Stimulated activated CD4-positive, alpha-beta T cell treated with anti-CD3 and anti-CD28 coated beads, Interleukin-12 subunit alpha, Interleukin-12 subunit beta, amount 100 ng/mL, for 24 hours (primary cell): ENCODE data around the gene DRICH1.
"Not testable (repeated sequence)": the region's sequence is repeated elsewhere in the genome, so short reads cannot be mapped to it uniquely, and the experiment has no call there.

Experiments
- DNase-seq, 2 experiments: peaks; one replicate each; pipeline ENCODE4 v3.0.0-alpha.2; 2020; ENCODE audit warnings: low read depth in 2 of 2

The DRICH1 gene

GRCh38 chr22:23598805-23599518 is 33.2 kb downstream of the DRICH1 start:
- DNase-seq = no peak

- not testable (repeated sequence) for DNase-seq
Observed at GRCh38 chr22:23597576-23598268, 34.4 kb downstream of the DRICH1 start.

- DNase-seq = not testable (repeated sequence)
Observed at GRCh38 chr22:23595904-23596303, 36.2 kb downstream of the DRICH1 start.

- no peak for DNase-seq
Observed at GRCh38 chr22:23591846-23592245, 40.3 kb downstream of the DRICH1 start.

- DNase-seq = peak; percentile 13 to 45
Observed at GRCh38 chr22:23591201-23591791, 40.8 kb downstream of the DRICH1 start.

- no peak for DNase-seq
Observed at GRCh38 chr22:23583836-23584235, 48.3 kb downstream of the DRICH1 start.

GRCh38 chr22:23583153-23583552 is 49.0 kb downstream of the DRICH1 start:
- DNase-seq = no peak

- DNase-seq = no peak
Observed at GRCh38 chr22:23581260-23581650, 50.9 kb downstream of the DRICH1 start.

GRCh38 chr22:23580576-23581259 is 51.4 kb downstream of the DRICH1 start:
- DNase-seq = no peak

GRCh38 chr22:23579870-23580575 is 52.1 kb downstream of the DRICH1 start, which contains the start of gene IGLL1:
Gene IGLL1 (minus strand): TSS chr22:23580290. CDS start chr22:23580190, 100 bp downstream.
- DNase-seq = no peak

GRCh38 chr22:23579280-23579679 is 52.8 kb downstream of the DRICH1 start:
- DNase-seq = no peak

GRCh38 chr22:23578306-23578705 is 53.8 kb downstream of the DRICH1 start:
- DNase-seq = no peak

GRCh38 chr22:23576681-23577080 is 55.4 kb downstream of the DRICH1 start:
- no peak for DNase-seq

GRCh38 chr22:23575601-23576000 is 56.5 kb downstream of the DRICH1 start:
- no peak for DNase-seq

GRCh38 chr22:23574877-23575276 is 57.2 kb downstream of the DRICH1 start:
- DNase-seq = no peak

GRCh38 chr22:23574371-23574811 is 57.7 kb downstream of the DRICH1 start:
- DNase-seq = no peak

- not testable (repeated sequence) for DNase-seq
Observed at GRCh38 chr22:23573701-23574235, 58.4 kb downstream of the DRICH1 start.

- not testable (repeated sequence) for DNase-seq
Observed at GRCh38 chr22:23573106-23573505, 59.0 kb downstream of the DRICH1 start.

GRCh38 chr22:23571486-23571885 is 60.6 kb downstream of the DRICH1 start:
- no peak for DNase-seq

GRCh38 chr22:23570681-23571080 is 61.4 kb downstream of the DRICH1 start:
- DNase-seq = no peak

- DNase-seq = no peak
Observed at GRCh38 chr22:23569716-23570115, 62.4 kb downstream of the DRICH1 start.
